Transverse colon (tissue), 4 donors: Measurements from ENCODE around the gene CUL3. TPM values are rescaled to one million over a fixed set of nuclear protein-coding genes. Genes with fewer than 3 reads are reported as not detected.

ENCODE experiments used
- DNase-seq: peaks from one replicate; pipeline ENCODE4 v3.0.0-alpha.2; 2019
- H3K27ac ChIP-seq, 4 donors: fragments of 200-600 bp; sonication (generic); 2 replicates each; pipeline ENCODE4 v1.5.1; 2016 to 2018; ENCODE audit warnings: inconsistent platforms in 4 of 4
- H3K27me3 ChIP-seq: fragments of 200-600 bp; sonication (generic); 2 replicates; pipeline ENCODE4 v1.5.1; 2017; ENCODE audit warnings: inconsistent platforms
- H3K36me3 ChIP-seq, 4 donors: fragments of 200-600 bp; sonication (generic); 2 replicates each; pipeline ENCODE4 v1.5.1; 2017 to 2019; ENCODE audit warnings: inconsistent platforms in 4 of 4
- H3K4me1 ChIP-seq, 4 donors: fragments of 200-600 bp; sonication (generic); 2 replicates each; pipeline ENCODE4 v1.5.1; 2017 to 2020; ENCODE audit warnings: inconsistent platforms in 4 of 4
- H3K4me3 ChIP-seq, 4 donors: fragments of 200-600 bp; sonication (generic); 1 replicate in 1 of 4; 2 replicates in 3 of 4; pipeline versions ENCODE4 v1.5.1 to v1.6.1; 2017 to 2019; ENCODE audit warnings: inconsistent platforms in 4 of 4
- H3K9me3 ChIP-seq, 2 donors: fragments of 200-600 bp; sonication (generic); 2 replicates each; pipeline ENCODE4 v1.5.1; 2017 to 2019; ENCODE audit warnings: inconsistent platforms in 2 of 2
- CTCF ChIP-seq, 5 experiments: fragments of 200-600 bp in 3 of 5; fragments of 450-650 bp in 2 of 5; sonication (generic) in 3 of 5; IDR thresholded peaks; 1 replicate in 2 of 5; 2 replicates in 3 of 5; pipeline ENCODE4 v1.5.1; 2016 to 2017; ENCODE audit warnings: antibody characterized with exemption in 5 of 5, inconsistent platforms in 3 of 5, mild to moderate bottlenecking in 2 of 5, moderate library complexity in 1 of 5
- EP300 ChIP-seq: sonication (generic); formaldehyde crosslinking; IDR thresholded peaks from one replicate; pipeline ENCODE4 v1.6.1; 2017; ENCODE audit warnings: antibody characterized with exemption, low read depth
- POLR2A ChIP-seq: fragments of 450-650 bp; IDR thresholded peaks from one replicate; pipeline ENCODE4 v1.6.1; 2016; ENCODE audit warnings: antibody characterized with exemption, mild to moderate bottlenecking, moderate library complexity
- POLR2AphosphoS5 ChIP-seq, 3 donors: sonication (generic); formaldehyde crosslinking; IDR thresholded peaks; one replicate each; pipeline ENCODE4 v1.6.1; 2016; ENCODE audit warnings: antibody characterized with exemption in 3 of 3
- WGBS, 2 donors: methylation state at CpG; one replicate each; pipeline ENCODE4 v1.1.5; 2018; ENCODE audit warnings: low coverage in 1 of 2; 5-methylcytosine and 5-hydroxymethylcytosine counted together
- in situ Hi-C, 4 donors: fragments of 200-750 bp; cut with MboI; loops; one replicate each; pipeline versions ENCODE4 v1.15.0 to v1.15.1; 2017; ENCODE audit warnings: low sequenced_read_pairs in 3 of 4, low pct_ligation_motif_present in 1 of 4, low pct_unique_long_range_greater_than_20kb in 1 of 4
- intact Hi-C: fragments of 100-400 bp; cut with DNase I; formaldehyde crosslinking; loops from one replicate; pipeline ENCODE4 v1.15.1; 2023; ENCODE audit warnings: low total_unique reads
- total RNA-seq, 4 donors: library from RNA; depleted of rRNA; stranded (reverse); fragments of >200 nt; gene quantifications; one replicate each; pipeline ENCODE4 v1.1.0, GENCODE V29; 2016

CUL3 gene
- total RNA-seq, 4 donors from 2014 or later = 18.5 to 104 (median 57.9) TPM

DNA sequence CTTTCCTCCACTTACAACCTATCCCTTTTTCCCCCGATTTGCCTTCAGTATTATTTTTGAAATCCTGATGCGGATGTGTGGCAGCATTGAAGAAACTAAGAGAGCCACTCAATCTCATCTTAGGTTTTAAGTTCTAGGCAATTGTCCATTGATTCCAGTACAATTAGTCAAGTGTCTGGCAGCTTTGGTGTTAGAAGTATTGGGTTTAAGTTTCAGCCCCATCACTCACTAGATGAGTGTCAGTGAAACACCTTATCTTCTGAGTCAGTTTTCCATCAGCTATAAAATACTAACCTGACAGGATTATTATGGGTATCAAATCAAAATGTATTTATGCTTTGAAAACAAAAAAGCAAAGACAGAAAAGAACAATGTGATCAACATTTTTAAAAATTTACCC is 16.8 kb upstream of the CUL3 start:
- no peak for DNase-seq
- TF ChIP-seq EP300 (no peak), POLR2AphosphoS5 (IDR thresholded peaks at IDR 0.05) (no peak), POLR2A (no peak), CTCF (IDR thresholded peaks at IDR 0.05) (no peak)
- intact Hi-C loops = no loop called here
- WGBS, 2 donors = 84 to 89% methylated on average over 2 of the region's 2 CpGs
- H3K36me3 ChIP-seq = no peaks in the 10 kb centered on the region
- in situ Hi-C loops = no loop called here
- no peak overlapping the region for H3K27ac ChIP-seq
- H3K4me1 ChIP-seq = no peaks in the 10 kb centered on the region
- no peak overlapping the region for H3K4me3 ChIP-seq
- no peaks in the 10 kb centered on the region for H3K9me3 ChIP-seq
- no peaks in the 10 kb centered on the region for H3K27me3 ChIP-seq

- no peak overlapping the region for H3K4me3 ChIP-seq
- TF ChIP-seq EP300 = no peak
- no peak for TF ChIP-seq CTCF (IDR thresholded peaks at IDR 0.05)
- no peak for TF ChIP-seq POLR2A
- TF ChIP-seq POLR2AphosphoS5 (IDR thresholded peaks at IDR 0.05) = no peak
These were observed 13.5 kb upstream of the CUL3 start for GRCh38 chr2:224598678-224599077.

DNA sequence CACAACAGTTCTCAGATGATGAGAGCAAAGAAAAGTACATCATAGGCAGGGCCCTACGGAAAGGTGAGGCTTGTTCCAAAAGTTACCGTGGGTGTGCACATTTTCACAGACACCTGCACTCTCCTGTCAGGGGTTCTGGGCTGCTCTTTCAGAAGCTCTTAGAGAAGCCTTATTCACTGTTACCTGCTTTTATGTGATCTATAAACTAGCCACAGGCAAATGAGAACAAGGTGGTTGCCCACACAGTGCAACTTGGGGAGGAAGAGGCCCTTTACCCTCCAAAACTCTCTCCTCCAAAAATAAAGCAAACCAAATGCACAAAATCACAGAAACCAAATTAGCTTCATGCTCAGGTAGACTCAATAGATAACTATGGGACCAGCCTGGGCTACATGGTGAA is 11.1 kb upstream of the CUL3 start:
- Histone ChIP-seq H3K36me3 (no peaks in the 10 kb centered on the region), H3K4me3 (no peak overlapping the region), H3K9me3 (no peaks in the 10 kb centered on the region), H3K4me1 (no peaks in the 10 kb centered on the region), H3K27ac (no peak overlapping the region), H3K27me3 (no peaks in the 10 kb centered on the region)
- intact Hi-C loops (no loop called here), in situ Hi-C loops (no loop called here)
- TF ChIP-seq POLR2AphosphoS5 (IDR thresholded peaks at IDR 0.05) (no peak), EP300 (no peak), POLR2A (no peak), CTCF (IDR thresholded peaks at IDR 0.05) (no peak)
- DNase-seq = no peak
- 88% methylated on average over 2 of the region's 2 CpGs; no CpG with 5 or more reads in 1 of the 2 donors for WGBS, 2 donors

More at GRCh38 chr2:224598678-224599077, 13.5 kb upstream of the CUL3 start:
- in situ Hi-C loops (no loop called here), intact Hi-C loops (no loop called here)
- DNase-seq = no peak
- Histone ChIP-seq H3K27ac (no peak overlapping the region), H3K27me3 (no peaks in the 10 kb centered on the region), H3K36me3 (no peaks in the 10 kb centered on the region), H3K4me1 (no peaks in the 10 kb centered on the region), H3K9me3 (no peaks in the 10 kb centered on the region)
- 81 to 91% methylated on average over 2 of the region's 2 CpGs for WGBS, 2 donors

- Histone ChIP-seq H3K4me1 (no peaks in the 10 kb centered on the region), H3K9me3 (no peaks in the 10 kb centered on the region), H3K27me3 (no peaks in the 10 kb centered on the region), H3K36me3 (no peaks in the 10 kb centered on the region), H3K4me3 (no peak overlapping the region), H3K27ac (no peak overlapping the region)
- intact Hi-C loops = no loop called here
- in situ Hi-C loops = no loop called here
- no peak for DNase-seq
- WGBS, 2 donors = 62 to 80% methylated on average over 4 of the region's 4 CpGs
- TF ChIP-seq CTCF (IDR thresholded peaks at IDR 0.05) (no peak), POLR2A (no peak), EP300 (no peak), POLR2AphosphoS5 (IDR thresholded peaks at IDR 0.05) (no peak)
These were observed 10.4 kb upstream of the CUL3 start for GRCh38 chr2:224595518-224595917.
